Esophagus muscularis mucosa (tissue), 4 donors: ENCODE data around the gene BSND. TPM values are rescaled to one million over a fixed set of nuclear protein-coding genes. Genes with fewer than 3 reads are reported as not detected.

Experiments used
- DNase-seq: peaks from one replicate; pipeline ENCODE4 v3.0.0-alpha.2; 2017; ENCODE audit errors: extremely low spot score
- H3K27ac ChIP-seq, 4 donors: fragments of 200-600 bp; sonication (generic); replicated peaks in 1 of 4; 1 replicate in 3 of 4; 2 replicates in 1 of 4; pipeline ENCODE4 v1.5.1; 2016 to 2019; ENCODE audit warnings: mild to moderate bottlenecking in 1 of 4
- H3K27me3 ChIP-seq, 4 donors: fragments of 200-600 bp; sonication (generic); one replicate each; pipeline versions ENCODE4 v1.5.1 to v1.6.0; 2016 to 2019
- H3K36me3 ChIP-seq, 4 donors: fragments of 200-600 bp; sonication (generic); one replicate each; pipeline ENCODE4 v1.5.1; 2016 to 2019
- H3K4me1 ChIP-seq, 4 donors: fragments of 200-600 bp; sonication (generic); one replicate each; pipeline ENCODE4 v1.5.1; 2016 to 2019
- H3K4me3 ChIP-seq, 4 donors: fragments of 200-600 bp; sonication (generic); 1 replicate in 2 of 4; 2 replicates in 2 of 4; pipeline ENCODE4 v1.5.1; 2016 to 2019; ENCODE audit warnings: mild to moderate bottlenecking in 4 of 4, moderate library complexity in 1 of 4
- H3K9me3 ChIP-seq, 4 donors: fragments of 200-600 bp; sonication (generic); 1 replicate in 3 of 4; 2 replicates in 1 of 4; pipeline ENCODE4 v1.5.1; 2016 to 2019
- CTCF ChIP-seq, 3 experiments: fragments of 200-600 bp in 2 of 3; fragments of 450-650 bp in 1 of 3; sonication (generic) in 2 of 3; IDR thresholded peaks; one replicate each; pipeline ENCODE4 v1.5.1; 2017 to 2019; ENCODE audit warnings: antibody characterized with exemption in 3 of 3, mild to moderate bottlenecking in 2 of 3, moderate library complexity in 1 of 3
- EP300 ChIP-seq: sonication (generic); formaldehyde crosslinking; IDR thresholded peaks from one replicate; pipeline ENCODE4 v1.6.1; 2017; ENCODE audit warnings: antibody characterized with exemption
- POLR2A ChIP-seq: fragments of 450-650 bp; IDR thresholded peaks from one replicate; pipeline ENCODE4 v1.6.1; 2017; ENCODE audit warnings: antibody characterized with exemption, moderate library complexity, mild to moderate bottlenecking, low read depth
- POLR2AphosphoS5 ChIP-seq, 2 donors: sonication (generic); formaldehyde crosslinking; IDR thresholded peaks; one replicate each; pipeline ENCODE4 v1.6.1; 2017; ENCODE audit warnings: antibody characterized with exemption in 2 of 2
- WGBS: methylation state at CpG from one replicate; pipeline ENCODE4 v1.1.5; 2018; 5-methylcytosine and 5-hydroxymethylcytosine counted together
- intact Hi-C: fragments of 100-400 bp; cut with DNase I; formaldehyde crosslinking; loops from one replicate; pipeline ENCODE4 v1.15.1; 2023
- total RNA-seq, 4 donors: library from RNA; depleted of rRNA; stranded (reverse); fragments of >200 nt; gene quantifications; one replicate each; pipeline versions ENCODE4 v1.1.0 to v1.2.1, GENCODE V29; 2016

BSND gene
- total RNA-seq, 4 donors from 2014 or later = not detected

DNA sequence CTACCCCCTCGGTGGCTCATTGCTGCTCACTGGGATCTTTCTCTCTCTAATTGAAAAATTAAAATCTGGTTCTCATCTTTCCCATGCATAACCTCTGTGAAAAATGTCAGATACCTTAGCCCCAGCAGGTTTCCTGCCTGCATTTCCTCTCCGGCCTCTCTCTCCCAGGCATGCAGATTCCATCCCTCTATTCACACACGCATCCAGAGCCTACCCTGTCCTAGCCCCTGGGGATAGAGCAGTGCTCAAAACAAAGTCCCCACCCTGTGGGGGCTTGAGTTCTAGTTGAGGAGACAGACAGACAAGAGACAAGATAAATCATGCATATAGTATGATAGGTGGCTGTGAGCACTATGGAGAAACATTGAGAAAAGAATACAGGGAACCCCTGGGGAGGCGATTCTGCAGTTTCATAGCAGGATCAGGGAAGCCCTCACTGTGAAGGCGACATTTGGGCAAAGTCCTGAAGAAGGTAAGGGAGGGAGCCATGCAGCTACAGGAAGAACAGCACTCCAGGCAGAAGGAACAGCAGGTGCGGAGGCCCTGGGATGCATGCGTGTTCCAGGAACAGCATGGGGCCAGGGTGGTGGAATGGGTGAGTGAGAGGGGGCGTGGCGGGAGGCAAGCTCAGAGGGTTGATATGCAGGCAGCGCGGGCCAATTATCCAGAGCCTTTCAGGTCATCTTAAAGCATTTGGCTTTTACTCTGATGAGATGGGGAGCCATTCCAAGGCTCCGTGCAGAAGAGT, 3.5 kb upstream of the BSND start:
- TF ChIP-seq POLR2AphosphoS5 (IDR thresholded peaks at IDR 0.05) = no peak
- TF ChIP-seq EP300 = no peak
- TF ChIP-seq POLR2A = no peak
- TF ChIP-seq CTCF (IDR thresholded peaks at IDR 0.05) = no peak
- no peak overlapping the region for H3K27ac ChIP-seq
- peaks cover 9 to 16% (median 14%) of the 10 kb centered on the region in 4 donors for H3K4me1 ChIP-seq
- H3K36me3 ChIP-seq = no peaks in the 10 kb centered on the region
- no peak overlapping the region for H3K4me3 ChIP-seq
- 81% methylated on average over 12 of the region's 12 CpGs for WGBS
- no peaks in the 10 kb centered on the region for H3K9me3 ChIP-seq
- H3K27me3 ChIP-seq = peaks cover 0 to 55% (median 18%) of the 10 kb centered on the region in 4 donors
- DNase-seq = no peak
- intact Hi-C loops = no loop called here

DNA sequence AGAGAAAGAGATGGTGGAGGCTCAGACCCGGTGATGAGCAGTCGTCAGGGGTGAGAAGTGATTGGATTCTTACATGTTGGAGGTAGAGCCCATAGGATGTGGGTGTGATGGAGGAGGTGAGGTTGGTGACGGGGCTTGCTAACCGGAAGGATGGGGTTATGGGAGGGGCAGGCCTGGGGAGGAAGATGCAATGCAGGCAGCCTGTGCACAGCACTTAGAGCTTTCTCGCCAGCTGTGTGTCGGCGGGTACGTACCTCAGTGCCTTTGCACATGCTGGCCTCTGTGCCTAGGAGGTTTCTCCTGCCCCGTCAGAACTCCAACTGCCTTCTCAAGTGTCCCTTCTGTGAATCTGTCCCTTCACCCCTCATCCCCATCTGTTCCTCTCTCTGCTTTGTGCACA, 2.9 kb upstream of the BSND start:
- WGBS = 80% methylated on average over 9 of the region's 9 CpGs
- Histone ChIP-seq H3K27ac (no peak overlapping the region), H3K36me3 (no peaks in the 10 kb centered on the region), H3K9me3 (no peaks in the 10 kb centered on the region), H3K27me3 (peaks cover 0 to 61% (median 18%) of the 10 kb centered on the region in 4 donors), H3K4me3 (no peak overlapping the region), H3K4me1 (peaks cover 9 to 11% (median 11%) of the 10 kb centered on the region in 4 donors)
- TF ChIP-seq POLR2A (no peak), CTCF (IDR thresholded peaks at IDR 0.05) (no peak), EP300 (no peak), POLR2AphosphoS5 (IDR thresholded peaks at IDR 0.05) (no peak)
- DNase-seq = no peak
- intact Hi-C loops = loop anchor here (2.0 kb wide), 1 partner anchor 45 kb away; no protein-coding TSS in a partner anchor

DNA sequence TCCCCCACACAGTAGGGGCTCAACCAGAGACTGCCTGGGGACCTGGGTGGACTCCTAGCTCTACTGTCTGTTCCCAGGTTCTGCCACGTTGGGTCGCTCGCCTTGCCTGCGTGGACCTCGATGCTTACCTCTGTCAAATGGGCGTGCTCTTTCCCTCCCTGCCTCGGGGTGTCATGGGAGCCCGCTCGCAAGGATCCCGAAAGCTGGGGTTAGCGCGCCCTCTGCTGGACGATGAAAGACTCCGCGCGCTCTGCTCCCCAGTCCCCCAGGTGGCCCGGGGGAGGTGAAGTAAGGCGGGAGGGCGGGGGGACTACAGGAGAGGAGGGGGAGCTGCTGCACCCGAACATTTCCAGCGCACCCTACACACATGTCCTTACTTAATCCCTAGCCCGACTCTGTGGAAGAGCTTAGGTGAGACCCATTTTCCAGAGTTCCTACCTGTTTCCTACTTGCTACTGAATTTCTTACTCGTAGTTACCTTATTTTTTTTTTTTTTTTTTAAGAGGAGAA, 2.3 kb upstream of the BSND start:
- WGBS = 6% methylated on average over 8 of the region's 23 CpGs
- DNase-seq = no peak
- peak; percentile 70 to 84 (median 82) for TF ChIP-seq CTCF (IDR thresholded peaks at IDR 0.05)
- no peak for TF ChIP-seq EP300
- Histone ChIP-seq H3K4me1 (peaks cover 9 to 11% (median 11%) of the 10 kb centered on the region in 4 donors), H3K4me3 (no peak overlapping the region), H3K27ac (no peak overlapping the region), H3K9me3 (no peaks in the 10 kb centered on the region), H3K27me3 (peaks cover 0 to 64% (median 18%) of the 10 kb centered on the region in 4 donors), H3K36me3 (no peaks in the 10 kb centered on the region)
- intact Hi-C loops = loop anchor here (2.0 kb wide), 1 partner anchor 46 kb away; no protein-coding TSS in a partner anchor

- H3K4me1 ChIP-seq = peaks cover 9 to 11% (median 11%) of the 10 kb centered on the region in 4 donors
- no peak overlapping the region for H3K27ac ChIP-seq
- H3K4me3 ChIP-seq = no peak overlapping the region
- WGBS = 22% methylated on average over 26 of the region's 46 CpGs
- H3K27me3 ChIP-seq = peaks cover 0 to 64% (median 18%) of the 10 kb centered on the region in 4 donors
- DNase-seq = no peak
- H3K36me3 ChIP-seq = no peaks in the 10 kb centered on the region
- no peak for TF ChIP-seq CTCF (IDR thresholded peaks at IDR 0.05)
- no peak for TF ChIP-seq EP300
- TF ChIP-seq POLR2AphosphoS5 (IDR thresholded peaks at IDR 0.05) = no peak
- TF ChIP-seq POLR2A = no peak
- no peaks in the 10 kb centered on the region for H3K9me3 ChIP-seq
- intact Hi-C loops = loop anchor here (2.0 kb wide), 1 partner anchor 46 kb away; no protein-coding TSS in a partner anchor
These were observed 1.6 kb upstream of the BSND start for GRCh38 chr1:54996869-54997710.
